Stimulated activated CD4-positive, alpha-beta T cell treated with anti-CD3 and anti-CD28 coated beads, Interleukin-1b, Interleukin-23, amount 100 ng/mL, for 48 hours (primary cell): ENCODE data around the gene HOXB2.
A peak's percentile ranks its signal among the peaks of the same experiment; 100 is the strongest.

ENCODE experiments used
- DNase-seq: peaks from one replicate; pipeline ENCODE4 v3.0.0-alpha.2; 2020

The HOXB2 gene

DNA sequence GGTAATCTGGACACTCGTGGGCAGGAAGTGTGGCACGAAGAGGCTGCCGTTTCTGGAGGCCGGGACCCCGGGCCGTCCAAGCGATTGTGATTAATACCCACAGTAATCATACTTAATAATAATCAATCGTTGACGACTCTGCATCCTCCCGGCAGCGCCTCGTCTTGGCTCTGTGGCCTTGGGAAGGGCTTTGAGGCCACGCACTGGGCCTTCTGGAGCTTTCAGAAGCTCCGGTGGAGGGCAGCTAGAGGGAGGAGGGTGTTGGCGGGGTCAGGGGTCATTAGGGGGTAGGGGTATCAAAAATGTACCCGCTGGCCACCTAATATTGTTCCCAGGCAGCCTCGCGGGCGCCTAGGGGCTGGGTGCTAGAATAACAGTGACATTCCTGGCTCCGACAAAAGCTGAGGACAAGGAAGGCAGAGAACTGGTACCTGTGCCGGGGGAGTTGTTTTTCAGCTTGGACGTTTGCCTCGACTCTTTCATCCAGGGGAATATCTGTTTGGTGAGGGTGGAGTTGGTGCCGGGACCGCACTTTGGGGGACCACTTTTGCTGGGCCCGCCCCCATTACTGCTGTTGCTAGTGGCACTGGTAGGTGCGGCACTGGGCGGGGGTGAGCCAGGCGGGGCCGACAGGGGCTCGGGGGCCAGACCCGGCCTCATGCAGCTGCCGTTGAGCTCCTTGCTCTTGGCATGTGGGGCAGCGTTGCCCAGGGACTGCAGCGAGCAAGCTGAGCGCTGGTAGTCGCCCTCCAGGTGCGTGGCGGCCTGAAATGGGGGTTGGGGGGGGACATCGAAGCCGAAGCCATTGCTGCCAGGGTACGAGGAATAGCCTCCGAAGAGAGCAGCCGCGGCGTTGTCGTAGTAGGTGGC is 6.9 kb upstream of the HOXB2 start:
- DNase-seq: no peak

- DNase-seq: no peak
Observed at GRCh38 chr17:48551214-48551555, 6.3 kb upstream of the HOXB2 start.

GRCh38 chr17:48550502-48551213 is 5.7 kb upstream of the HOXB2 start:
- DNase-seq: no peak

- no peak for DNase-seq
Observed at GRCh38 chr17:48549914-48550501, 5.1 kb upstream of the HOXB2 start.

DNA sequence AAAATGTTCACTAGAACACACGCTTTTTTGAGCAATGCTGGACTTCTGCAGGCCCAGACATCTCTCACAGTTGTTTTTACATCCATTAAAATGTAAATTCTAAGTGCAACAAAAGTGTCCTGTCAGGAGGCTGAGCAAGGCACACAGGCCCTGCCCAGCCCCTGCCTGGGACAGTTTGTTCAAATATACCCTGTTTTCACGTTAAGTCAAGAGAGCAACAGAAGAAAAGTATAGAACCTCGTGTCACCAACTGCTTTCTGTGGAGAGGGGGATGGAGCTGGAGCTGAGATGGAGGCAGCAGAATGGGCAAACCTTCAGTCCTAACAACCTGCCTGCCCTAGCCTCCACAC is 4.3 kb upstream of the HOXB2 start:
- no peak for DNase-seq

DNA sequence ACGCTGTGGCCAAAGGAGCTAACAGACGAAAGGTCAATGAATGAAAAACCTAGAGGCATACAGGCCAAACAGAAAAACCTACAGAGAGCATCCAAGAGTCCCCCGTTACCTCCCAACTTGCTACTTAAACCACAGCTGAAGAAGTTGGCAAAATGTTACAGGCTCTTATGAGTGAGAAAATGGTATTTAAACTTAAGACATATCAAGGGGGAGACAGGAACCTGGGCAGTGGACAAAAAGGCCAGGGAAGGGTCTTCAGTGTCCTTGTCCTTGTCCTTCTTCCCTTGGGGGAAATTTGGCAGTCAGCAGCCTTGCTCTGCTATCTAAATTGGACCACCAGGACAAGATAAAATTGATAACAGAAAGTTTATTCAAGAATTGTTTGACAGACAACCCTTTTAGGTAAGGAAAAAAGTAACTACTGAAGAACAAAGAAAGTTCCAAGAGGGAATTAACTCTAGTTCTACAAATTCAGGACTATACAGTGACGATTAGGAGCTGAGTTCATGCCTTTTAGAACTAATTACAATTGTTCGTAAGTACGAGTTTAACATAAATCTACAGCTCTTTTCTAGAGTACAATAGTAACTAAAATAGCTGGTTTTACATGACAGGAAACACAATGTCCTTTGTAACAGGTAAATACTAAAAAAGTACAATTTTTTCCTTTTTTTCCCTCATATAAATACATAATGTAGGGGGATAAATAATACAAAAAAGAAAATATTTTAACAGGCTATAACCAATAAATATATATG is 3.8 kb upstream of the HOXB2 start:
- no peak for DNase-seq

- DNase-seq: peak; percentile 41
Observed at GRCh38 chr17:48547808-48548522, 3.1 kb upstream of the HOXB2 start.

- DNase-seq: no peak
Observed at GRCh38 chr17:48546924-48547807, 2.3 kb upstream of the HOXB2 start.

DNA sequence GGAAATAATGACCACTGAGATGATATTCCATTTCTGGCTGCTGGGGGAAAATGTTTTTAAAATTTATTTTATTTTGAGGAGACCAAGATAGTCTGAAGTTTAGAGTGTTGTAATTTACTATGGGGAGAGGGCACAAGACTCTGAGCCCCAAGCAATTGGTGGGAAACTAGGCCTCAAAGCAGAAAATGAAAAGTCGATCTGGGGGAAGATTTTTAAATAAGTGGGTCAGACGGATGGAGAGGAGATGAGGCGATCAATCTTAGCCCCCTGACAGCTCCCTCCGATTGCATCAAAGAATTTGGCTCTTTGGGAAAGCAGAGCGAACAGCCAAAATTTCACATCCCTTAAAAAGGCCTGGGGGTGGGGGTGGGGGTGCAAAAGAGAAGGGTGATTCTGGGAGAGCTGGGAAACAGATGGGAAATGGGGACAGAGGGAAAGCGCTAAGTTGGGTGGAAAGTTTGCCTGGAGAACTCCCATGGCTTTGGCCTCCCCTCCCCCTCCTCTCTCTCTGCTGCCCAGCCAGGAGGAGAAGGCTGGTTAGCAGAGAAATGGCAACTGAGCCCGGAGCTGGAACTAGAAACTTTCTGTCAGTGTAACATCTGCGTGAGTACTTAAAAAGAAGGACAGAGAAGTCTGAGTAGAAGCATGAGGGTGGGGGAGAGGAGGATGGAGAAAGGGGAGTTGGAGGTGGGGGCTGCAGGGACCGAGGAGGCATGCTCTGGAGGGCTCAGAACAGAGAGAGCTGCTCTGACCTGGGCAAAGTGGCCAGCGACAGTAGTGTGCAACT is 1.4 kb upstream of the HOXB2 start:
- DNase-seq: no peak

DNA sequence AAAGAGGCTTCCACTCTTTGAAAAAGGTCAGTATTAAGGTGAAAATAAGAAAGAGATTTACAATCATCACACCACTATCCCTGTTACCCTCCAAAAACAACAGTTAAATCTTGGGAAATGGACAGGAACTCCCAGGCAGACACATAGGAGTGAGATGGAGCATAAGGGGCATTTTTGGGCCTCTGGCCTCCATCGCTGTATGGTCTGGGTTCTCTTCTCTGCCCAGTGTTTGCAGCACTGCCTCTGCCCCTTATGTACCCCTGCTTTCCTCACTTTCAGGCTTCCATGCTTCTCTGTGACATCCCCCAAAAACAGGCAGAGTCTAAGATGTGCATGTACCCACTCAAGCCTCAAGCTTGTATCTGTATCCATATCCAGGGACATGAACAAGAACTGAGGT is 630 bp upstream of the HOXB2 start:
- DNase-seq: no peak

GRCh38 chr17:48544349-48545021 is 424 bp downstream of the HOXB2 start:
- DNase-seq: peak; percentile 30

- DNase-seq: no peak
Observed at GRCh38 chr17:48543854-48544348, 1.0 kb downstream of the HOXB2 start.

DNA sequence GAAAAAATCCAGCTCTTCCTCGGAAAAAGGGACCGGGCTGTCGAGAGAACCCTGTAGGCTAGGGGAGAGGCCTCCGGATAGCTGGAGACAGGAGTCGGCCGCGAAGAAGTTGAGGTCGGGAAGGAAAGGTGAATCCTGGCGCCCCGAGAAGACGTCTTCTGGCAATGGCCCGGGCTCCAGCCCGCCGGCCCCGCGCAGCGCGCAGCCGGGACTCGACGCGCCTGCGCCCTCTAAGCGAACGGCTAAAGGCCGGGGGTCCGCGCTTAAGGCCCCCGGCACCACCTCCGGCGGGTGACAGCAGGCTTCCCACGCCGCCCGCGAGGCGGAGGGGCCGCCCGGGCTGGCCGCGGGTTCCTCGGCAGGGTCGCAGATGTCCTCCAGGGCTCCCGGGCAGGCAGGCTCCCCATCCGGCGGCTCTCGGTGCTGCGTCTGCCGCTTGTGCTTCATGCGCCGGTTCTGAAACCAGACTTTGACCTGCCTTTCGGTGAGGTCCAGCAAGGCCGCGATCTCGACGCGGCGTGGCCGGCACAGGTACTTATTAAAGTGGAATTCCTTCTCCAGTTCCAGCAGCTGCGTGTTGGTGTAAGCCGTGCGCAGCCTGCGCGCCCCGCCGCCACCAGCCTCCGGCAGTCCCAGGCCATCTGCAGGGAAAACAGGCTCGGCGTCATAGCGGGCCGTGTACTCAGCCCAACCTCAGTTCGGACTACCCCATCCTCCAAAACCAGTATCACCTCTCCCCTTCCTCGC is 1.6 kb downstream of the HOXB2 start:
- DNase-seq: peak; percentile 56

DNA sequence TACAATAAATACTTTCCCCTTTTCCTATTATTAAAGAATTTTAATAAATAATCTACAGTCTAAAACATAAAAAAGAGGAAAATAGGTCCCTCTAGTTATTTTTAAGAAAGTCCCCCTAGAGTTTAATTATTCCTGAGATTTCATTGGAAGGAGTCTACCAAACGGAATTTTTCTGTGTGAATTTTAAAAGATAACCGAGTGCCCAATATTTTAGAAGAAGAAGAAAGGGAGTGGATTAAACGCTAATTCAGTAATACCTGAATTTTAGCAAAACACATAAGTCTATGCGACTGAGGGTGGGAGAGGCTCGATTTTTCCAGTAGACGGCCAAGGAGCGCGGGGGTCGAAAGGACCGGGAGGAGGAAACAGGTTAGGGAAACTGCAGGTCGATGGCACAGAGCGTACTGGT is 2.2 kb downstream of the HOXB2 start:
- no peak for DNase-seq

DNA sequence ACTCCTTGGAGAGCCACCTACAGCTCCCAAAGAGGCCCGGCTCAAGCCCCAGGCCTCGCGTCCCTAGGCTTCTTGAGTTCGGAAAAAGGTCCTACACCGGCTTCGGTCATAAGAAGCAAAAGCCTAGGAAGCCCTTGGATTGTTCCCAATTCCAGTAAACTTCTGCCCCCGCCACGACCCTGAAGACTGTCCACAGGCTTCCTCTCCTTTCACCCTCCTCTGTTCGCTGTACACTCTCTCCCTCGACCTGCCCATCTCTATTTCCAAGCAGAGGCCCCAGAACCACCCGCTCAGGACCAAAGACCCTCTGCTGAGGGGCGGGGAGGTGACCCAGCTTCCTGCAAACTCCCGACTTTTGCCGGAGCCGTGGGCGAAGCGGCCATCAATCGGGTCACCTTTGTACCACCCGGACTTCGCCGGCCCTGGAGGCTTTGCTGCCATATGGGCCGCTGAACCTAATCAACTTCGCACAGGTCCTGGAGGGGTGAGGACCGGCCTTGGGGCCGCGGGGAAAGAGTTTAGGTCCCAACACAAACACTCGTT is 2.7 kb downstream of the HOXB2 start:
- DNase-seq: no peak

GRCh38 chr17:48541577-48542113 is 3.3 kb downstream of the HOXB2 start:
- peak; percentile 28 for DNase-seq

DNA sequence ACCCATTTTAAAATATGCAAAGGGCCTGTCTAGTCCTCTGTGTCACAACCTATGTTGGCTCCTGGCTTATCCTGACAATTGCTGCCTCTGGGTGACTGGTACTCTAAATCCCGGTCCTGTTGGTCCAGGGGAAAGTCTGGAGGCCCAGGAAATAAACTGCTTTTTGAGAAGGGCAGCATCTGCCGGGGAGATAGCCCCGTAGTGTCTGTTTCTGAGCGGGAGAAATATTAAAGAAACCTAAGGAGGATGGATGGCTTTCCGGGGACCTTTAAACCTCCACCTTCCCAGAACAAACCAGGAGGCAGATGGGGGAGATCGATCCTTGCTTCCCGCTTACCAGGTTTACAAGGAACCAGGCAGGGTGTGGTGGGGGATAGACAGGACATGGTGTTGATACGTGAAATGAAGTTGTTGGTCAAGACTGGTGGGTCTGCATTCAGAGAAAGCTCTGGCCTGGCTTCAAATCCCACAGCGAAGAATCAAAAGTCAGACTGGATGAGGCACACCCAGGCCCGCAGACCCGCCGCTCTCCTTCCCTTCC is 3.8 kb downstream of the HOXB2 start:
- no peak for DNase-seq

DNA sequence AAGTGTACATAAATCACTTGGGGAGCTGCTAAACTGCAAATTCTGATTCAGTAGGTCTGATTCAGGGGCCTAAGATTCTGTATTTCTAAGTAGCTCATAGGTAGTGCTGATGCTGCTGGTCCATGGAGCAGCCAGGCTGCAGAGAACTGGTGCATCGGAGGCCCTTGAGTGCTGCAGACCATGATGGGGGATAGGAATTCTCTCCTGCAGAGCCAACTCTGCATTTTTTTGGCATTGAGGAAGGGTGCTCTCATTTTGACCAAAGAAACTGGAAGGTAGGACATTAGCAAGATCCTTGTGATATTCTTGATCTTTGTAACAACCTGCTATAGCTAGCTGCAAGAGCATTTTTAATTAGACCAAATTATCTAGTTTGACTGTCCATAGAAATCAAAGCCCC is 4.7 kb downstream of the HOXB2 start:
- DNase-seq: no peak
